MM.1S (cell line): ENCODE data around the gene SORBS2.

Experiments
- EZH2 ChIP-seq: fragments of 300-600 bp; sonication (generic); optimal IDR thresholded peaks from 2 replicates; pipeline ENCODE3; 2017; ENCODE audit warnings: low read depth, mild to moderate bottlenecking, antibody characterized with exemption, low read length, mixed read lengths
- TF ChIP-seq, protein P1 (sequence below): fragments of 300-600 bp; sonication (generic); IDR thresholded peaks from 2 replicates; pipeline ENCODE4 v1.5.1; 2016; ENCODE audit warnings: antibody characterized with exemption, low read length, mixed read lengths

- no peak for TF ChIP-seq EZH2
- TF ChIP-seq, protein P1, sequence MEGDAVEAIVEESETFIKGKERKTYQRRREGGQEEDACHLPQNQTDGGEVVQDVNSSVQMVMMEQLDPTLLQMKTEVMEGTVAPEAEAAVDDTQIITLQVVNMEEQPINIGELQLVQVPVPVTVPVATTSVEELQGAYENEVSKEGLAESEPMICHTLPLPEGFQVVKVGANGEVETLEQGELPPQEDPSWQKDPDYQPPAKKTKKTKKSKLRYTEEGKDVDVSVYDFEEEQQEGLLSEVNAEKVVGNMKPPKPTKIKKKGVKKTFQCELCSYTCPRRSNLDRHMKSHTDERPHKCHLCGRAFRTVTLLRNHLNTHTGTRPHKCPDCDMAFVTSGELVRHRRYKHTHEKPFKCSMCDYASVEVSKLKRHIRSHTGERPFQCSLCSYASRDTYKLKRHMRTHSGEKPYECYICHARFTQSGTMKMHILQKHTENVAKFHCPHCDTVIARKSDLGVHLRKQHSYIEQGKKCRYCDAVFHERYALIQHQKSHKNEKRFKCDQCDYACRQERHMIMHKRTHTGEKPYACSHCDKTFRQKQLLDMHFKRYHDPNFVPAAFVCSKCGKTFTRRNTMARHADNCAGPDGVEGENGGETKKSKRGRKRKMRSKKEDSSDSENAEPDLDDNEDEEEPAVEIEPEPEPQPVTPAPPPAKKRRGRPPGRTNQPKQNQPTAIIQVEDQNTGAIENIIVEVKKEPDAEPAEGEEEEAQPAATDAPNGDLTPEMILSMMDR: no peak
Observed at GRCh38 chr4:185800266-185800945, 11.6 kb downstream of the SORBS2 start.
